DMS53 (cell line): ENCODE data around the gene SMTNL2.
"Not testable (repeated sequence)": the region's sequence is repeated elsewhere in the genome, so short reads cannot be mapped to it uniquely, and the experiment has no call there.

ENCODE experiments used
- DNase-seq: peaks from one replicate; lab custom pipeline; 2025; lab: John Stamatoyannopoulos, UW

SMTNL2 gene

DNA sequence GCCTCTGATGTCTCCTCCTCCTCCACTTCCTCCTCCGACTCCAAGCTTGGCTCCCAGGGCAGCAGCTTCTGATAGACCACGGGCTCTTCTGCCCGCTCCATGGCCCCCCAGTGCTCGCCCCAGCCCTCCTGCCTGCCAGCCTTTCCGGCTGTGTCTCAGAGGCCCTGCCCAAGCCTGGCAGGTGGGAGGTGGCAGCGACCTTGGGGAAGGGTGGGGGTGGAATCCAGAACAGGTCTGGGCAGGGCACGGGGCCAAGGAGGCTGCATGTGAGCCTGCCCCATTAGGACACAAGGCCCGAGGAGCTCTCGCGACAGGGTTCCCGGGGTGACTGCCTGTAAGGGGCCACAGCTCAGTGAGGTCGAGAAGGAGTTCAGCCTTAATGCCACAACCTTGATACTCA lies 23.9 kb upstream of the SMTNL2 start, which contains the start of gene GGT6:
GGT6 (minus strand) TSS at position 157 of the 400 bp plus-strand sequence; CDS start at position 101, 56 bp downstream.
- no peak for DNase-seq

GRCh38 chr17:4560837-4561256 lies 23.5 kb upstream of the SMTNL2 start:
- DNase-seq = no peak

GRCh38 chr17:4562015-4562969 lies 22.0 kb upstream of the SMTNL2 start:
- no peak for DNase-seq

- peak; percentile 91 for DNase-seq
These were observed 18.9 kb upstream of the SMTNL2 start for GRCh38 chr17:4565209-4566141.

DNA sequence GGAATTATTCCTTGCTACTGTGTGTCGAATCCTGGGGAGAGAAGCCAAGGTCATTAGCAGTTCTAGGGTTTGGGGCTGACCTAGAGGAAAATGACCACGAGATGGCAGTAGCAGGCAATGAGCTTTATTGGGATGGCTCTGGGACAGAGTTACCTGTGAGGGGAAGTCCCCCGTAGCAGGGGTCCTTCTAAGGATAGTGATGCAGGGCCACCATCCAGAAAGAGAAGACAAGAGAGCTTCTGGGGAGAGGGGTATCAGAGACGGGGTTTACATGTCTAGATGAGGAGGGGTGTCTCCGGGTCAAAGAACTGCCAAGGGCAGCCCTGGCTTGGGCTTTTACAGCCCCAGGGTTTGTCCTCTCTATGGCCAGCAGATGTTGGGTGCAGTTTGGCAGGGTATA lies 17.5 kb upstream of the SMTNL2 start:
- peak; percentile 75 for DNase-seq

DNA sequence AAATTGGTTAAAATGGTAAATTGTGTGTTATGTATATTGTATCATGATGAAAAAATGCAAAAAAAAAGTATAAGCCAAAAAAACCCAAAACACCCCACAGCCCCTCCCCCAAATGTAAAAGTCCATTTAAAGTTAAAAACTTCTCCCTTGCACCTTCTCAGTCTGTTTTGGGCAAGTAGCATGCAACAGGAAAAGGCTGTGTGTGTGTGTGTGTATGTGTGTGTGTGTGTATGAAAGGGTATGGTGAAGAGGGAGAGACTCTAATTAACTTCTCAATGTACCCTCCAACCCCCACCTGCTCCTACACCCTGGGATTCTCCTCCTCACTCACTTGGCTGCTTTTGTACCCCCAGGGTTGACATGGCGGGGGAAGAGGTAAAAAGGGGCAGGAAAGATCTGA lies 14.7 kb upstream of the SMTNL2 start:
- no peak for DNase-seq

DNA sequence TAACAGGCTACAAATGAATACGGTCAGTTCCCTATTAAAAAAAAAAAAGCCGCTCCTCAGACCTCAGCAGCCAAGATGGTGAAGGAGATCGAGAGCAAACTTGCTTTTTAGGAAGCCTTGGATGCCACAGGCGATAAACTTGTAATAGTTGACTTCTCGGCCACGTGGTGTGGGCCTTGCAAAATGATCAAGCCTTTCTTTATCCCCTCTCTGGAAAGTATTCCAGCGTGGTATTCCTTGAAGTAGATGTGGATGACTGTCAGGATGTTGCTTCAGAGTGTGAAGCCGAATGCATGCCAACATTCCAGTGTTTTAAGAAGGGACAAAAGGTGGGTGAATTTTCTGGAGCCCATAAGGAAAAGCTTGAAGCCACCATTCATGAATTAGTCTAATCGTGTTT lies 12.2 kb upstream of the SMTNL2 start:
- no peak for DNase-seq

- no peak for DNase-seq
These were observed 11.2 kb upstream of the SMTNL2 start for GRCh38 chr17:4573115-4573514.

- DNase-seq = no peak
These were observed 10.7 kb upstream of the SMTNL2 start for GRCh38 chr17:4573669-4574068.

- no peak for DNase-seq
These were observed 9.8 kb upstream of the SMTNL2 start for GRCh38 chr17:4574448-4575045.

- no peak for DNase-seq
These were observed 8.2 kb upstream of the SMTNL2 start for GRCh38 chr17:4576161-4576558.

GRCh38 chr17:4576729-4577322 lies 7.5 kb upstream of the SMTNL2 start:
- DNase-seq = no peak

GRCh38 chr17:4577386-4577993 lies 6.8 kb upstream of the SMTNL2 start:
- no peak for DNase-seq

- not testable (repeated sequence) for DNase-seq
These were observed 6.0 kb upstream of the SMTNL2 start for GRCh38 chr17:4578349-4578748.

GRCh38 chr17:4579678-4580077 lies 4.7 kb upstream of the SMTNL2 start:
- no peak for DNase-seq

GRCh38 chr17:4580291-4580690 lies 4.0 kb upstream of the SMTNL2 start:
- no peak for DNase-seq

- no peak for DNase-seq
These were observed 2.2 kb upstream of the SMTNL2 start for GRCh38 chr17:4582101-4582501.

- DNase-seq = no peak
These were observed 1.6 kb upstream of the SMTNL2 start for GRCh38 chr17:4582691-4583090.

GRCh38 chr17:4583206-4583605 lies 1.1 kb upstream of the SMTNL2 start:
- DNase-seq = no peak

- DNase-seq = peak; percentile 68
These were observed 588 bp upstream of the SMTNL2 start for GRCh38 chr17:4583782-4584100.

- DNase-seq = peak; percentile 67
These were observed 748 bp downstream of the SMTNL2 start for GRCh38 chr17:4584917-4585637.
